HG02623 (cell line): ENCODE measurements around the gene ITPKB.
"Not testable (repeated sequence)": the region's sequence is repeated elsewhere in the genome, so short reads cannot be mapped to it uniquely, and the experiment has no call there.

Source experiments
- ATAC-seq: cut with Tn5 transposase; IDR thresholded peaks from one replicate; pipeline ENCODE4 v1.9.1; 2021; ENCODE audit warnings: moderate library complexity; ENCODE audit not compliant: unreplicated experiment

The ITPKB gene

DNA sequence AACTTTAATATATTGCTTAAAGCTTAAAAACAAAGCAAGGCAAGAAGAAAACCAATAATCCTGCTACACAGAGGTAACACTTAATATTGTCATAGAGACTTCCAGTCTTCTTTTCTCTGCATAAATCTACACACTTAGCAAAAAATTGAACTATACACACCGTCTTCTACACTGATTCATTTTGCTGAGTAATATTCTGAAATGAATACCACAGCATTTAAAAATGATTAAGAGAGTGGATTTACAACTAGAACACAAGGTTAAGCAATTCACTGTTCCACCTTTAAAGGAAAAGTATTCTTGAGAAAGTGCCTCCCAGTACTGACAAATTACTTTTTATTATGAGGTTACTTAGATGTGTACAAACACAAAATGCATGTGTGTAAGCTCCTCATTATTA is 22.2 kb upstream of the ITPKB start:
- no peak for ATAC-seq

DNA sequence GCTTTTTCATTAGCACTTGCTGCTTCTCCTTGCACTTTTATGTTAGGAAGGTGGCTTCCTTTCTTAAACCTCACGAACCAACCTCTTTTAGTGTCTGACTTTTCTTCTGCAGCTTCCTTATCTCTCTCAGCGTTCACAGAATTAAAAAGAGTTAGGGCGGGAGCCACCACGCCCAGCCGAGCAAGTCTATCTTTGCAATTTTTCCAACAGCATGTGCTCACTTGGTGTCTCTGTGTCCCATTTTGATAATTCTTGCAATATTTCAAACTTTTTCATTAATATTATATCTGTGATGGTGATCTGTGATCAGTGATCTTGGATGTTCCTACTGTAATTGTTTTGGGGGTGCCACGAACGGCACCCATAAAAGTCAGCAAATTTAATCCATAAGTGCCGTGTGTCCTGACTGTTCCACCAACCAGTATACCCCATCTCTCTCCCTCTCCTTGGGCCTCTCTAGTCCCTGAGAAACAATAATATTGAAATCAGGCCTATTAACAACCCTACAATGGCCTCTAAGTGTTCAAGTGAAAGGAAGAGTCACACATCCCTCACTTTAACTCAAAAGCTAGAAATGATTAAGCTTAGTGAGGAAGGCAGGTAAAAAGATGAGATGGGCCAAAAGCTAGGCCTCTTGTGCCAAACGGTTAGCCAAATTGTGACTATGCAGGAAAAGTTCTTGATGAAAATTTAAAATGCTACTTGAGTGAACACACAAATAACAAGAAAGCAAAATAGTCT is 15.9 kb upstream of the ITPKB start:
- ATAC-seq: no peak

DNA sequence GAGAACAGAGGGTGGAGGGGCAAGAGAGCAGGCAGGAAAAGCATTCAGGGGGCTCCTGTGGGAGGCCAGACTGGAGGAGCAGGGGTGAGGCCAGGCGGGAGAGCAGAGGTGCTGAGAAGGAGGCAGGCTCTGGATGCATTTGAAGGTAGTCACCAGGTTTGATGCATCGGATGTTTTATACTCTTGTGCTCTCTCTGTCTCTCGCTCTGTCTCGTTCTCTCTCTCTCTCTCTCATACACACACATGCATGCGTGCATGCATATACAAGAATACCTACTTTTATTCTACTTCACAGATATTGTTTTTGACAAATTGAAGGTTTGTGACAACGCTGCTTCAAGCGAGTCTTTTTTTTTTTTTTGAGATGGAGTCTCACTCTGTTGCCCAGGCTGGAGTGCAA is 15.0 kb upstream of the ITPKB start:
- no peak for ATAC-seq

DNA sequence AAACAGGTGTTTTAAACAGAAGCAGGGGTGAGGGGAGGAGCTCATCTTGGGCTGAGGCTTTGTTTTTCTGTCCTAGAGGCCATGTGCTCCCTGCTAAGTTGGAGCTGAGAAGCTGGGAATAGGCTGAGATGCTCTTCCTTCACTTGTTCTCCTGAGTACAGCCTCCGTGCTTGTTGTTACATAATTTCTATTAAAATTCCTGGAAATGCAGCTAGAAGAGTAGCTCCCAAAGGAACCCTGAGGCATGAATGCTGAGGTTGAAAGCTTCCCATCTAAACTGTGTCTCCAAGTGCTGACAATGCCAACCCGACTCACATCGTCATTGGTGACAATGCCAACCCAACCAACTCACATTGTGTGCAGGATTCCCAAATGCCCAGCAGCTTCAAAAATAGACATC is 12.6 kb upstream of the ITPKB start:
- ATAC-seq: no peak

DNA sequence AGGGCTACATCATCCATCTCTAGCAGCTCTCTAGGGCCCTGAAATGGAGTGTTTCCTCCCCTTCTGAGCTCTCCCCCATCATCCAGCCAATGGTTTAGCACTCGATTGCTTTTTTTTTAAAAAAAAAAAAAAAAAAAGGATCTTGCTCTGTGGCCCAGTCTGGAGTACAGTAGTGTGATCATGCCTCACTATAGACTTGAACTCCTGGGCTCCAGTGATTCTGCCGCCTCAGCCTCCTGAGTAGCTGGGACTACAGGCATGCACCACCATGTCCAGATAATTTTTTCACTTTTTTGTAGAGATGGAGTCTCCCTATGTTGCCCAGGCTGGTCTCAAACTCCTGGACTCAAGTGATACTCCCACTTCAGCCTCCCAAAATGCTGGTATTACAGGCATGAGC is 12.1 kb upstream of the ITPKB start:
- no peak for ATAC-seq

DNA sequence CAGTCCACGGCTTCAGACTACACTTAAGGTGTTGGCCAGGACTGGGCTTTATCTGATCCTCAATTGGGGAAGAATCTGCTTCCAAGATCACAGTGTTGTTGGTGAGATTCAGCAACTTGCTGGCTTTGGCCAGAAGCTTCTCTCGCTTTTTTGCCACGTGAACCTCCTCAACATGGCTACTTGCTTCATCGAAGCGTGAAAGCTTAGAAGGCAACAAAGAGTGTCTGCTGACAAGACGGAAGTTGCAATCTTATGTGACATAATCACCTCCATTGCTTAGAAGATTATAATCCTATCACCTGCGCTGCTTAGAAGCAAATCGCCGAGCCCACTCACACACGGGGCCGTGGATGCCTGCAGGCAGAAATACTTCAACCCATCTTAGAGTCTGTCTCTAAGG is 10.4 kb upstream of the ITPKB start:
- no peak for ATAC-seq

DNA sequence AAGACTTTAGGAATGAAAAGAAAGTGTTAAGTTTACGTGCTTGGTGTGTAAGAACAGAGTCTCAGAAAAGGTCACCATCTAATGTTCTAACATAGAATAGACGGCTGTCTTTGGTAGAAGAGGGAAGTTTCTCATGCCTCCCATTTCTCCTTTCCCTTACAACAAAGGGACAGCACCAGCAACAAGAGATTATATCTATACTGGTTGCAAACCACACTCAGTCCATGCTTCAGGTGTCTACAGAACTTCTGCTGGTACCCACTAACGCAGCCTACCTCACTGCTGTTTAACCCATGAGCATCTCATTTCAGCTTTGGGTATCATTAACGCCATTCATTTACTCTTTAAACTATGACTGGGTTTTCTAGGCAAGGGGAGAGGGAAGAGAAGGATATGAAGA is 9.2 kb upstream of the ITPKB start:
- ATAC-seq: no peak

DNA sequence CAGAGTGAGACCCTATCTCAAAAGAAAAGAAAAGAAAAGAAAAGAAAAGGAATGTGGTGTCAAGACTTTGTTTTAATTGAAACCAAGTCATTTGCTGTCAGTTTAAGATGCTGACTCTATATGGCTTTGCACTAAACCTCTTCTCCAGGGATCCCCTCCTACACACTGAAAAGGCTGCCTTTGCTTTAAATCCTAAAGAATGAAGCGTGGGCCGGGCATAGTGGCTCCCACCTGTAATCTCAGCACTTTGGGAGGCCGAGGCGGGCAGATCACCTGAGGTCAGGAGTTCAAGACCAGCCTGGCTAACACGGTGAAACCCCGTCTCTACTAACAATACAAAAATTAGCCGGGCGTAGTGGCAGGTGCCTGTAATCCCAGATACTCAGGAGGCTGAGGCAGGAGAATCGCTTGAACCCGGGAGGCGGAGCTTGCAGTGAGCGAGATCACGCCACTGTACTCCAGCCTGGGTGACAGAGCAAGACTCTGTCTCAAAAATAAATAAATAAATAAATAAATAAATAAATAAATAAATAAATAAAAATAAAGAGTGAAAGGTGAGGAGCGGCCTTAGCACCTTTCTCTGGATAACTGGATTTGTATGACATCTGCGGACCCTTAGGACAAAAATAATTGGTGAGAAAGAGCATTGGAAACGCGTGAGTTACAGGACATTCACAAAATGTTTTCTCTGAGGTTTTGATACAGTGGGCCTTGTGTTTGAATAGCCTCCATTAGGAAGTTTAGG is 8.6 kb upstream of the ITPKB start:
- ATAC-seq: not testable (repeated sequence)

DNA sequence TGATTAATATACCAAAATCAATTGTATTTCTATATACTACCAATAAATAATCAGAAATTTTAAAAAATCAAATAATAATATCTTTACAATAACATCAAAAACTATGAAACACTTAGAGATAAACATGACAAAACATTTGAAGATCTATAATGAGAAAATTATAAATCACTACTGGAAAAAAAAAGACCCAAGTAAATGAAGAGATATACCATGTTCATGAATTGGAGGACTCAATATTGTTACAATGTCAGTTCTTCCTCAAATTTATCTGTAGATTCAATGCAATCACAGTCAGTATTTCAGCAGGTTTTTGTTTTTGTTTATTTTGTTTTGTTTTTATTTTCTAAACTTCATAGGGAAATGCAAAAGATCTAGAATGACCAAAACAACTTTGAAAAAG is 4.2 kb upstream of the ITPKB start:
- no peak for ATAC-seq

DNA sequence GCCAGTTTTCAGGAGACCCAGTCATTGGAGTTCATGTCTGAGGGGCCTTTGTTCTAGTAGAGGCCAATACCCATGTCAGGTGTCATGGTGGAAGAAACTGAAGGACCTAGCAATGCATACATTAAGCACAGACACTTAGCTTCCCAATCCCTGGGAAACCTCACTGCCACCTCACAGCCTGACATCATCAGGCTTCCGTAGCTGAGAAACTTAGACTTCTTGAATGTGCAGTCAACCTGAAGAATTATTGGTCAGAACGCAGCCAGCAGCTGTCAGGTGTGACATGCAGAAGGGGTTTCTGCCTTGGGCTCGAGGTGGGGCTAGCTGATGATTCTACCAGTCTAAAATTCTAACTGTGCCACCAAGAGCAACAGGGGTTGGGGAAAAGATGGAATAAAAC is 1.9 kb upstream of the ITPKB start:
- ATAC-seq: no peak

DNA sequence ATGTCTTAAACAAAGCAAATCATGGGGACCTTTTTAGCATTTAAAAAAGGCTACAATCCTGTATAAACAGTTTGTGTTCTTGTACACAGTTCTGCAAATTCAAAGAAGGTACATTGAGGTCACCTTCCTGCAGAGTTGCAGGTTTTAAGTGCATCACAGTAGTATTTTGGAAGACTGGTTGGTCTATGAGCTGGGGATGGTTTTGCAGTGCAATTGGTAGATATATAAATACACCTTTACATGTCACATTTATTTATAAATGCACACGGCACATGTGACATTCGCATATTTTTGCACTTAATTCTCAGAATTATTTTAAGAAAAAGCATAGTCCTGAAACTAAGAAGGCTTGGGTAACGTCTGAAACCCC is 599 bp upstream of the ITPKB start:
- no peak for ATAC-seq

DNA sequence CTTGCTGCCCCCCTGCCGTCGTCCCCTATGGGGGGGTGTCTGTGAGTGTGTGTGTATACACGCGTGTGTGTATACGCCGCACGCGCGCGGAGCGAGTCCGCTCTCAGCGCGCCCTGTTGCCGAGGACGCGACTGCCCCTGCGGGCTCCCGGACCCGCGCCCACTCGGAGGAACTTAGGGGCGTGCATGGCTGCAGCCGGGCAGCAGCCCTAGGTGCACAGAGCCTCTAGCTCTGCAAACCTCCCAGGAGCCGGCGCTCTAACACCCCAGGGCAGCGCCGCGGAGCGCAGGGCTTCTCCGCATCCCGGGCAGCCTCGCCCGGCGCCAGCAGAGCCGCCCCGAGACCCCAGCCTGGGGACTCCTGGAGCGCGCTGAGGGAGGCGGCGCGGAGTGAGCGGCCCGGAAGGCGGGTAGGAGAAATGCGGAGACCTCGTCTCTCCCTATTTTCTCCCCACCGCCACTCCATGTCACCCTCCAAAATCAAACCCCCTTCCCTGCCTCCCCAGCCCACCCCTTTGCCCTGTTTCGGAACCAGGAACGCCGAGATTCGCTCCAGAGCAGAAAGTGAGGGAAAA is 574 bp downstream of the ITPKB start:
- no peak for ATAC-seq

DNA sequence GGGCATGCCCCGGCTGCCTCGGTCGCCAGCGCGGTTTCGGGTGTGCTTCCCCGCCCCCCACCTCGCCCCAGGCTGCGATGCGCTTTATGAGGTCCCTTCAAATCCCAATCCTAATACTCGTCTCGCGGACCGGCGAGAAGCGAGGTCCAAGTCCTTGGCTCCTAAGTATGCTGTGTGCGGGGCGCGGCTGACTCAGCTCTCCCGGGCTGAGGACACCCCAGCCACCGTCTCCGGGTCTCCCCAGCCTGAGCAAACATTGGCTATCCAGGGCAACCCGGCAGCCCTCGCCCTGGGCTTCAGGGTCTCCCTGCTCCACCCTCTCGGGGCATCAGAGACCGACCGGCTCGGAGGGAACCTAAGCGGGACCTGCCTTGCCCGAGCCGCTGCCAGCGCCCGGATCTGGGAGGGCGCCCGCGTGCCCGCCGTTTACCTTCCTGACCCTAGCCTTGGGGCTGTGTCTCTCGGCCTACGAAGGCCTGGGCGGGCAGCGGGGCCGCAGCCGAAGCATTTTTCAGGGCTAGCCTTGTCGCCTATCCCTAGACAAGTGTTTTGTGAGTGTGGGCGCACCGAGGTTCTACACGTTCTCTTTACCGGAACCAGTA is 1.2 kb downstream of the ITPKB start:
- ATAC-seq: no peak

DNA sequence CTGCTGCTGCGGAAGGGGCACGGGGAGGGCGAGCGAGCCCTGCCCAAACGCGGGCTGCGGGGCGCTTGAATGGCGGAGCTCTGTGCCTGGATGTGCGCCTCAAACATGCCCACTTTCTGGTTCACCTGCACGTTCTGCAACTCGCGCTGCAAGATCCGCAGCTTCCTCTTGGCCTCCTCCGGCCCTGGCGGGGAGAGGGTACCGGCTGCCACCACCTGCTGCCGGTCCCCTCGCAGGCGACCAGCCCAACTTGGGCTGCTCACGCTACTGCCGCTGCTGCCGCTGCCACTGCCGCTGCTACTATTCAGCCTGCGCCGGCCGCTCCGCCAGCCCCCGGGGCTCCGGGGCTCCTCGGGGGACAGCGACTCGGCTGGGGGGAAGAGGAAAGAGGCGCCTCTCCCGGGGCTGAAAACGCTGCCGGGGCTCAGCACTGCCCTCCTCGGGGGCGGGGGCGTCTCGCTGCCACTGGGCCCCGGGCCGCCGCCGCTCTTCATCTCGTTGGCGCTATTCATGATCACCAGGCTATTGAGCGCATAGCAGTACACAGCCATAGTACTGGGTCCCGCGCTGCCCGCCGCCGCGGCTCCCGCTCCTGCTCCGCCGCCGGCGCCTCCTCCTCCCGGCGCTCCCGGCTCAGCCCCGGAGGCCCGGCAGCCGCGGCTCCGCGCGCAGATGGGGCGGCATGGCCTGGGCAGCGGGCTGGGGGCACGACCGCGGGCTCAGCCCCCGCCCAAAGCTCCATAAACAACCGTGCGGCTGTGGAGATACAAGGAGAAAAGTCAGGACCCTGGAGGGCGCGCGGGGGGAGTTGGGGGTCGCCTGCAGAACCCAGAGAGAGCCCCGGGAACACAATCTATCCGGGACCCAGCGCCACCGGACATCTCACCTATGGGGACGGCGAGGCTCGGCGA is 1.9 kb downstream of the ITPKB start:
- ATAC-seq: peak; percentile 35

DNA sequence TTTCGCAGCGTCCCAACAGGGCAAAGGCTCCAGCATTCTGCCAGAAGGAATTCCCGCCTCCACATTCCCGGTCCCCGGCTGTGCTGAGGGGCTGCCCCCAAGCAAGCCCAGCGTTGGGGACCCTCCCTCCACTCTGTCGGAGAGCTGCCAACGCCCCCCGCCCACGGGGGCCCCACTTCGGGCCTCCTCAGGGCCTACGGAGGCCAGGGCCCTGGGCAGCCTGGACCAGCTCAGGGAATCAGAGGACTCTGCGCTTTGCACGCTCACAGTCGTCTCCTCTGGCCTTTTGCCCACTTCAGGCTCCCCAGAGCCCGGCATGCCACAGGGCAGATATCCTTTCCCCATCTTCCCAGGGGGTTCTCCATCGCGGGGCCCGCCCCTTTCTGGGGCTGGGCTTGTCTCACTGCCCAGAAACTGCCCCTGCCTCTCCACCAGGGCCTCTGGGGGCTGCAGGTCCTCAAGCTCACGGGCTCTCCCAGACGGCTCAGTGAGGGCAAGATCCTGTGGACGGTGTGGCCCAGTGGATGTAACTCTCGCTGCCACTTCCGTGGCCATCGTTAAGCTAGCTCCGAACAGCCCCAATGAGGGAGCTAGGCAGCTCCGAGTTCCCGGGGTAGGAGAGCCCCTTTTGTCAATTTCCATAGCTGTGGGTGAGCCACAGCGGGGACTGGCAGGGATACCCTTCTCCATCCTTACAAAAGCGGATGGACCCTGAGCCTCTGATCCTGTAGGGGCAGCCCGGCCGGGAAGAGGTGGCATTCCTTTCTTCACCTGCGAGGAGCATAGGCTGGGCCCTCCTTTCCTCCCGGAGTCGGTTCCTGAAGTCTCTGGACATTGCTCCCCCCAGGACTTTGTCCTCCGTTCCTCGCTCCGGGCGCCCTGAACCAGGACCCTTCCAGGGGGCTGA is 2.8 kb downstream of the ITPKB start:
- no peak for ATAC-seq

DNA sequence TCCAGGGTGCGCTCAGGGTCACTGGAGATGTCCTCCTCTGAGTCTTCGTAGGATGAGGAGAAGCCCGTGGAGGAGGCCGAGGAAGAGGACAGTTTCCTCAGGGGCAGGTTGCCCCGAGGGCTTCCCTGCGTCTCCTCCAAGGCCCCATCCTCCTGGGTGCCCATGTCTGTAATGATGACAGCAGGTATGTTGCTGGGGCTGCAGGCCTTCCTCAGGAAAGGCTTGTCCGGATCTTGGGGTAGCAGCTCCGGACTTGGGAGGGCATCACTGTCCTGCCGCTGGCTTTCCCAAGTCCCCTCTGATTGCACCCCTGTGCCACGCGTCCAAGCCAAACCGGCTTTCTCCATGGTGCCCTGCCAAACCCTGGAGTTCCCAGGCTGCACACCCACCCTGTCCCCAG is 3.5 kb downstream of the ITPKB start:
- ATAC-seq: no peak

DNA sequence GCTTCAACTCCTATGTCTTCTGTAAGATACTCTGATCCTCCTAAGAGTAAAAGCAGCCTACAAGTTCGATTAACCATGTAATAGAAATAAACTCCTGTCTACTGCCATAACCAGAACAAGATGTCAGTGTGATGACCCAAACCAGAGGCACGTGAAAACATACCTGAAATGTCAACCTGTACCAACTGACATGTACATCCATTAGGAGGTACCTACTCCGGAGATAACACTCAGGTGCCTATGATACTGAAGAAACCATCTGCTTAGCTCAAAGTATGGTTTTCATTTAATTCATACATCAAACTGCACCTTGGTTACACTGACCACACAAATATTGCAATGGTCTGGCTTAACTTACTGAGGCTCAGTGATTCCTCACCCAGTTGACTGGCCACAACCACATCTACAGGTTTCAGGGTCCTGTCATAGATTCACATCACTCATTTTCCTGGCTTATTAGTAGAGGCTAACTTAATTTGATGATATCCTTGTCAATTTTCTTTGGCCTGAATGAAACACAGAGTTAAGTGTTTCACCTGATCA is 4.4 kb downstream of the ITPKB start:
- no peak for ATAC-seq

DNA sequence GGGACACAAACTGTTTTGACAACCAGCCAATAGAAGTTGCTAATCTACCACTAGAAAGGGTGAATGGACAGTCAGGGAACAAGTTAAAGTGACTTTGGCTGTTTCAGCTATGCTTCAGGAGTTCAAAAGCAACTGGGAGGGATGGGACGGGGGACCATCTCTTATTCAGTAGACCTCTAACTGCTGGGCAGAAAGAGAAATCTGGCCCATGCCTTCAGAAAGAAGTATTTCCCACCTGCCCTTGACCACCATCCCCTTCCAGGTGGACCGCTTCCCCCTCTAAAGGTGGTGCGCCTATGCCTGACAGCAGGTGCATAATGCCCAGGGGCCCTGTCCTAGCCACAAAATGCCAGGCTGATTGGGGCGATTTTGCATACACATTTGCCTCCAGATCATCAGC is 5.2 kb downstream of the ITPKB start:
- no peak for ATAC-seq

DNA sequence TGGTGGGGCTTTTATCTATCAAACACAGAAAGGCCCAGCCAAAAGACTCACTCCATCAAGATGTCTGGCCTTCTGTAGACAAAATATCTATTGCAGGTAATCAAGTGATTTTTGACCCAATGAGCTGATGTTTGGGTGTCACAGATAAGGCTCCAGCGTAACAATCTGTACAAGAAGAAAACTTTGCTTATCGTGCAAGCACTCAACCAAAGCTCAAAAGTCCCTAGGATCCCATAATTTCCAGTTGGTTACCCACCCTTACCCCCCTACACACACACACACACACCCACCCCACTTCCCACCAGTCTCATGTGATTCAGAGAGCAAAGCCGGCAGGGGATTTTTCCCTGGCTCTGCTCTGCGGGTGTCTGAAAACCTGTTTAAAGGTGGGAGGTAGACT is 5.8 kb downstream of the ITPKB start:
- ATAC-seq: no peak

DNA sequence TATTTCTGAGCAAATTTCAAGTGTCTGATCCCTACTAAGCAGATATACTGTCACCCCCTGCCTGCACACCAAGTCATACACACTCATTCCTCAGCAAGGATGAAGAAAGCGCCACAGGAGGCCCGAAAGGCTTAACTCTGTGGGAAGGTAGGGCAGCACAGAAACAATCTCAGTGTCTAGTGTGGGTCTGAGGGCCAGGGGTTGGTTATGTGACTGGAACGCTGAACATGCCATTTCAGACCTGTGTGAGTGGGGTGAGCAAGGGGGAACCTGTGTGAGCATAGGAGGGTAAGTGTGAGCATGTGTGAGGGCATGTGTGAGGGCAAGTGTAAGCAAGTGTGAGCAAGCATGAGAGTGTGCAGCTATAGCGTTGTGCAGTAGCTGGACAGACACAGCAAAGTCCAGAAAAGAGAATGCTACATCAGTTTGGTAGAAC is 6.2 kb downstream of the ITPKB start:
- ATAC-seq: no peak
